Activated naive CD8-positive, alpha-beta T cell (primary cell): ENCODE results near the gene GRIK4.

Experiments
- H3K27ac Mint-ChIP-seq: one replicate; pipeline ENCODE4 v1.8.0; 2021; ENCODE audit warnings: mixed read lengths
- H3K27me3 Mint-ChIP-seq: one replicate; pipeline ENCODE4 v1.8.0; 2021; ENCODE audit warnings: mixed read lengths
- H3K36me3 Mint-ChIP-seq: one replicate; pipeline ENCODE4 v1.8.0; 2021; ENCODE audit warnings: mixed read lengths
- H3K4me1 Mint-ChIP-seq: one replicate; pipeline ENCODE4 v1.8.0; 2021; ENCODE audit warnings: low read depth, mixed read lengths
- H3K4me3 Mint-ChIP-seq: one replicate; pipeline ENCODE4 v1.8.0; 2021; ENCODE audit warnings: mild to moderate bottlenecking, mixed read lengths
- H3K9me3 Mint-ChIP-seq: one replicate; pipeline ENCODE4 v1.8.0; 2021; ENCODE audit warnings: low read depth, mixed read lengths

Gene GRIK4

GRCh38 chr11:120794748-120795147 is 283.2 kb downstream of the GRIK4 start:
- no peaks in the 10 kb centered on the region for H3K4me1 Mint-ChIP-seq
- no peak overlapping the region for H3K27ac Mint-ChIP-seq
- no peaks in the 10 kb centered on the region for H3K27me3 Mint-ChIP-seq
- no peaks in the 10 kb centered on the region for H3K36me3 Mint-ChIP-seq
- no peaks in the 10 kb centered on the region for H3K9me3 Mint-ChIP-seq
- no peak overlapping the region for H3K4me3 Mint-ChIP-seq

- H3K36me3 Mint-ChIP-seq, result no peaks in the 10 kb centered on the region
- H3K27me3 Mint-ChIP-seq, result no peaks in the 10 kb centered on the region
- H3K4me1 Mint-ChIP-seq, result no peaks in the 10 kb centered on the region
- H3K4me3 Mint-ChIP-seq, result no peak overlapping the region
- H3K9me3 Mint-ChIP-seq, result no peaks in the 10 kb centered on the region
- no peak overlapping the region for H3K27ac Mint-ChIP-seq
Observed at GRCh38 chr11:120795185-120795584, 283.6 kb downstream of the GRIK4 start.

GRCh38 chr11:120797143-120797542 is 285.6 kb downstream of the GRIK4 start:
- no peaks in the 10 kb centered on the region for H3K36me3 Mint-ChIP-seq
- no peaks in the 10 kb centered on the region for H3K4me1 Mint-ChIP-seq
- no peak overlapping the region for H3K4me3 Mint-ChIP-seq
- H3K27me3 Mint-ChIP-seq, result no peaks in the 10 kb centered on the region
- no peak overlapping the region for H3K27ac Mint-ChIP-seq
- no peaks in the 10 kb centered on the region for H3K9me3 Mint-ChIP-seq

GRCh38 chr11:120798854-120799253 is 287.3 kb downstream of the GRIK4 start:
- Mint-ChIP-seq H3K27me3 (peaks cover 3% of the 10 kb centered on the region), H3K36me3 (no peaks in the 10 kb centered on the region), H3K9me3 (no peaks in the 10 kb centered on the region), H3K27ac (no peak overlapping the region), H3K4me1 (no peaks in the 10 kb centered on the region), H3K4me3 (no peak overlapping the region)

- no peaks in the 10 kb centered on the region for H3K4me1 Mint-ChIP-seq
- peaks cover 3% of the 10 kb centered on the region for H3K27me3 Mint-ChIP-seq
Observed at GRCh38 chr11:120800206-120800605, 288.7 kb downstream of the GRIK4 start.

GRCh38 chr11:120801801-120802689 is 290.5 kb downstream of the GRIK4 start:
- H3K4me1 Mint-ChIP-seq, result no peaks in the 10 kb centered on the region
- peaks cover 9% of the 10 kb centered on the region for H3K27me3 Mint-ChIP-seq
- no peak overlapping the region for H3K27ac Mint-ChIP-seq
- H3K9me3 Mint-ChIP-seq, result no peaks in the 10 kb centered on the region
- no peak overlapping the region for H3K4me3 Mint-ChIP-seq
- no peaks in the 10 kb centered on the region for H3K36me3 Mint-ChIP-seq

More at GRCh38 chr11:120800206-120800605, 288.7 kb downstream of the GRIK4 start:
- Mint-ChIP-seq H3K4me3 (no peak overlapping the region), H3K27ac (no peak overlapping the region), H3K9me3 (no peaks in the 10 kb centered on the region), H3K36me3 (no peaks in the 10 kb centered on the region)

GRCh38 chr11:120805960-120806555 is 294.5 kb downstream of the GRIK4 start:
- Mint-ChIP-seq H3K4me3 (no peak overlapping the region), H3K9me3 (no peaks in the 10 kb centered on the region), H3K36me3 (no peaks in the 10 kb centered on the region), H3K27ac (no peak overlapping the region), H3K27me3 (peaks cover 13% of the 10 kb centered on the region), H3K4me1 (no peaks in the 10 kb centered on the region)

- peaks cover 10% of the 10 kb centered on the region for H3K27me3 Mint-ChIP-seq
- no peaks in the 10 kb centered on the region for H3K9me3 Mint-ChIP-seq
- no peaks in the 10 kb centered on the region for H3K4me1 Mint-ChIP-seq
- H3K36me3 Mint-ChIP-seq, result no peaks in the 10 kb centered on the region
- H3K27ac Mint-ChIP-seq, result no peak overlapping the region
- H3K4me3 Mint-ChIP-seq, result no peak overlapping the region
Observed at GRCh38 chr11:120807414-120808150, 296.0 kb downstream of the GRIK4 start.

- H3K4me3 Mint-ChIP-seq, result no peak overlapping the region
- H3K27me3 Mint-ChIP-seq, result peaks cover 10% of the 10 kb centered on the region
- no peaks in the 10 kb centered on the region for H3K4me1 Mint-ChIP-seq
- no peaks in the 10 kb centered on the region for H3K36me3 Mint-ChIP-seq
- no peak overlapping the region for H3K27ac Mint-ChIP-seq
- no peaks in the 10 kb centered on the region for H3K9me3 Mint-ChIP-seq
Observed at GRCh38 chr11:120808616-120809050, 297.1 kb downstream of the GRIK4 start.

- H3K4me1 Mint-ChIP-seq, result no peaks in the 10 kb centered on the region
- H3K9me3 Mint-ChIP-seq, result no peaks in the 10 kb centered on the region
Observed at GRCh38 chr11:120810251-120810650, 298.7 kb downstream of the GRIK4 start.

GRCh38 chr11:120811199-120811598 is 299.7 kb downstream of the GRIK4 start:
- no peak overlapping the region for H3K4me3 Mint-ChIP-seq
- H3K27me3 Mint-ChIP-seq, result peaks cover 10% of the 10 kb centered on the region
- no peak overlapping the region for H3K27ac Mint-ChIP-seq
- H3K4me1 Mint-ChIP-seq, result no peaks in the 10 kb centered on the region
- no peaks in the 10 kb centered on the region for H3K36me3 Mint-ChIP-seq
- H3K9me3 Mint-ChIP-seq, result no peaks in the 10 kb centered on the region

More at GRCh38 chr11:120810251-120810650, 298.7 kb downstream of the GRIK4 start:
- Mint-ChIP-seq H3K36me3 (no peaks in the 10 kb centered on the region), H3K27me3 (peaks cover 10% of the 10 kb centered on the region), H3K4me3 (no peak overlapping the region), H3K27ac (no peak overlapping the region)

- peaks cover 7% of the 10 kb centered on the region for H3K27me3 Mint-ChIP-seq
- H3K4me3 Mint-ChIP-seq, result no peak overlapping the region
- no peaks in the 10 kb centered on the region for H3K4me1 Mint-ChIP-seq
- no peaks in the 10 kb centered on the region for H3K9me3 Mint-ChIP-seq
- H3K27ac Mint-ChIP-seq, result no peak overlapping the region
- no peaks in the 10 kb centered on the region for H3K36me3 Mint-ChIP-seq
Observed at GRCh38 chr11:120811731-120812130, 300.2 kb downstream of the GRIK4 start.

- H3K27me3 Mint-ChIP-seq, result peaks cover 6% of the 10 kb centered on the region
- no peaks in the 10 kb centered on the region for H3K9me3 Mint-ChIP-seq
- H3K36me3 Mint-ChIP-seq, result no peaks in the 10 kb centered on the region
- H3K4me1 Mint-ChIP-seq, result no peaks in the 10 kb centered on the region
- no peak overlapping the region for H3K27ac Mint-ChIP-seq
- no peak overlapping the region for H3K4me3 Mint-ChIP-seq
Observed at GRCh38 chr11:120814531-120815318, 303.2 kb downstream of the GRIK4 start.

GRCh38 chr11:120815319-120816100 is 304.0 kb downstream of the GRIK4 start:
- H3K4me3 Mint-ChIP-seq, result no peak overlapping the region
- H3K27ac Mint-ChIP-seq, result no peak overlapping the region
- H3K4me1 Mint-ChIP-seq, result no peaks in the 10 kb centered on the region
- H3K9me3 Mint-ChIP-seq, result no peaks in the 10 kb centered on the region
- H3K27me3 Mint-ChIP-seq, result peaks cover 9% of the 10 kb centered on the region
- H3K36me3 Mint-ChIP-seq, result no peaks in the 10 kb centered on the region
